ENCODE data around the gene LRRTM3.

LRRTM3 gene

GRCh38 chr10:67112765-67113164 is 186.9 kb downstream of the LRRTM3 start:
- no peak for DNase-seq (ENCODE audit: low read depth in 2 of 3, low spot score in 1 of 3)

GRCh38 chr10:67114945-67115344 is 189.1 kb downstream of the LRRTM3 start:
- no peak for DNase-seq (ENCODE audit: low read depth in 2 of 3, low spot score in 1 of 3)

- no peak for DNase-seq (ENCODE audit: low read depth in 2 of 3, low spot score in 1 of 3)
These were observed 190.1 kb downstream of the LRRTM3 start for GRCh38 chr10:67115972-67116371.

- DNase-seq (ENCODE audit: low read depth in 2 of 3, low spot score in 1 of 3): no peak
These were observed 193.8 kb downstream of the LRRTM3 start for GRCh38 chr10:67119651-67120050.

- DNase-seq (ENCODE audit: low read depth in 2 of 3, low spot score in 1 of 3): no peak
These were observed 201.6 kb downstream of the LRRTM3 start for GRCh38 chr10:67127441-67127840.

GRCh38 chr10:67140641-67141040 is 214.8 kb downstream of the LRRTM3 start:
- DNase-seq (ENCODE audit: low read depth in 2 of 3, low spot score in 1 of 3): no peak

- DNase-seq (ENCODE audit: low read depth in 2 of 3, low spot score in 1 of 3): no peak
These were observed 215.5 kb downstream of the LRRTM3 start for GRCh38 chr10:67141300-67141699.

GRCh38 chr10:67144530-67144929 is 218.7 kb downstream of the LRRTM3 start:
- DNase-seq (ENCODE audit: low read depth in 2 of 3, low spot score in 1 of 3): no peak

Measured in stimulated activated CD4-positive, alpha-beta T cell treated with anti-CD3 and anti-CD28 coated beads, Interleukin-12 subunit alpha, Interleukin-12 subunit beta, amount 100 ng/mL, for 48 hours (primary cell).